Measurements from ENCODE around the gene ELAPOR1.

ELAPOR1 gene

GRCh38 chr1:109083501-109083900 lies 30.4 kb upstream of the ELAPOR1 start:
- TF ChIP-seq NFIC (IDR thresholded peaks at IDR 0.05) (no peak), CEBPB (IDR thresholded peaks at IDR 0.05) (no peak), TEAD4 (IDR thresholded peaks at IDR 0.05) (no peak), TCF12 (IDR thresholded peaks at IDR 0.05; ENCODE audit: low read depth) (no peak), EP300 (IDR thresholded peaks at IDR 0.05; ENCODE audit: borderline replicate concordance) (no peak), YY1 (IDR thresholded peaks at IDR 0.05; ENCODE audit: low read depth) (no peak), REST (IDR thresholded peaks at IDR 0.05; ENCODE audit: low read depth) (no peak), RAD21 (IDR thresholded peaks at IDR 0.05; ENCODE audit: low read depth) (no peak), ZBTB7A (IDR thresholded peaks at IDR 0.05; ENCODE audit: low read depth) (no peak), FOXM1 (IDR thresholded peaks at IDR 0.05; ENCODE audit: borderline replicate concordance, low read depth) (no peak), EGR1 (IDR thresholded peaks at IDR 0.05) (no peak), TAF1 (IDR thresholded peaks at IDR 0.05; ENCODE audit: low read depth) (no peak), USF1 (IDR thresholded peaks at IDR 0.05) (no peak), MAX (IDR thresholded peaks at IDR 0.05) (no peak), CREB1 (IDR thresholded peaks at IDR 0.05; ENCODE audit: low read depth) (no peak)

- TF ChIP-seq MAX (IDR thresholded peaks at IDR 0.05): no peak
- TF ChIP-seq RAD21 (IDR thresholded peaks at IDR 0.05; ENCODE audit: low read depth): no peak
- no peak for TF ChIP-seq USF1 (IDR thresholded peaks at IDR 0.05)
- TF ChIP-seq REST (IDR thresholded peaks at IDR 0.05; ENCODE audit: low read depth): no peak
- TF ChIP-seq TCF12 (IDR thresholded peaks at IDR 0.05; ENCODE audit: low read depth): no peak
- TF ChIP-seq CREB1 (IDR thresholded peaks at IDR 0.05; ENCODE audit: low read depth): no peak
- no peak for TF ChIP-seq FOXM1 (IDR thresholded peaks at IDR 0.05; ENCODE audit: borderline replicate concordance, low read depth)
- no peak for TF ChIP-seq TAF1 (IDR thresholded peaks at IDR 0.05; ENCODE audit: low read depth)
- TF ChIP-seq ZBTB7A (IDR thresholded peaks at IDR 0.05; ENCODE audit: low read depth): no peak
- TF ChIP-seq CEBPB (IDR thresholded peaks at IDR 0.05): no peak
- no peak for TF ChIP-seq NFIC (IDR thresholded peaks at IDR 0.05)
- no peak for TF ChIP-seq EGR1 (IDR thresholded peaks at IDR 0.05)
Observed at GRCh38 chr1:109083923-109084322, 30.0 kb upstream of the ELAPOR1 start.

- TF ChIP-seq FOXM1 (IDR thresholded peaks at IDR 0.05; ENCODE audit: borderline replicate concordance, low read depth) (no peak), RAD21 (IDR thresholded peaks at IDR 0.05; ENCODE audit: low read depth) (no peak), EGR1 (IDR thresholded peaks at IDR 0.05) (no peak), TAF1 (IDR thresholded peaks at IDR 0.05; ENCODE audit: low read depth) (no peak), CREB1 (IDR thresholded peaks at IDR 0.05; ENCODE audit: low read depth) (no peak)
Observed at GRCh38 chr1:109084563-109085517, 29.1 kb upstream of the ELAPOR1 start.

- TF ChIP-seq RAD21 (IDR thresholded peaks at IDR 0.05; ENCODE audit: low read depth) (peak; percentile 29; the same call in 1 of the 2 replicates), MAX (IDR thresholded peaks at IDR 0.05) (no peak), ZBTB7A (IDR thresholded peaks at IDR 0.05; ENCODE audit: low read depth) (no peak), EGR1 (IDR thresholded peaks at IDR 0.05) (no peak), TEAD4 (IDR thresholded peaks at IDR 0.05) (no peak), YY1 (IDR thresholded peaks at IDR 0.05; ENCODE audit: low read depth) (no peak), FOXM1 (IDR thresholded peaks at IDR 0.05; ENCODE audit: borderline replicate concordance, low read depth) (no peak), REST (IDR thresholded peaks at IDR 0.05; ENCODE audit: low read depth) (no peak)
Observed at GRCh38 chr1:109089242-109090015, 24.5 kb upstream of the ELAPOR1 start.
